B cell (primary cell): Measurements from ENCODE around the gene NELL1.

Source experiments
- CTCF ChIP-seq: fragments of 200-600 bp; IDR thresholded peaks from one replicate; pipeline ENCODE4 v1.8.0; 2022; ENCODE audit warnings: antibody characterized with exemption, mild to moderate bottlenecking
- EZH2 ChIP-seq: IDR thresholded peaks from 2 replicates; pipeline ENCODE4 v1.6.1; 2012; ENCODE audit warnings: borderline replicate concordance, low read depth, mild to moderate bottlenecking, moderate library complexity, low read length; ENCODE audit not compliant: insufficient read depth, poor library complexity, severe bottlenecking

GRCh38 chr11:20991471-20991870 lies 322.1 kb downstream of the NELL1 start:
- TF ChIP-seq CTCF: no peak
- TF ChIP-seq EZH2: no peak
